GM06990 (cell line): Measurements from ENCODE around the gene BIRC3.

Experiments
- DNase-seq: peaks from one replicate; pipeline ENCODE4 v3.0.0-alpha.2; 2011; ENCODE audit not compliant: insufficient read length; ENCODE audit errors: extremely low read depth
- H3K27me3 ChIP-seq: replicated peaks from 2 replicates; pipeline ENCODE4 v1.6.0; 2011; ENCODE audit warnings: low read length; ENCODE audit not compliant: control insufficient read depth, insufficient read depth
- H3K36me3 ChIP-seq: 2 replicates; pipeline ENCODE4 v1.5.1; 2011; ENCODE audit warnings: low read length; ENCODE audit not compliant: control insufficient read depth, insufficient read depth
- H3K4me3 ChIP-seq: replicated peaks from 2 replicates; pipeline ENCODE4 v1.5.1; 2011; ENCODE audit warnings: low read depth, mild to moderate bottlenecking, control low read depth, low read length
- CTCF ChIP-seq: IDR thresholded peaks from 2 replicates; pipeline ENCODE4 v1.5.1; 2011; ENCODE audit warnings: low read length, control low read depth, mild to moderate bottlenecking, inconsistent platforms; ENCODE audit not compliant: insufficient read depth, poor library complexity, severe bottlenecking

The BIRC3 gene

GRCh38 chr11:102384419-102385079, 67.3 kb downstream of the BIRC3 start:
- peaks cover 6% of the 10 kb centered on the region for H3K36me3 ChIP-seq

GRCh38 chr11:102385085-102386007, 68.1 kb downstream of the BIRC3 start:
- Histone ChIP-seq H3K4me3 (no peak overlapping the region), H3K27me3 (no peaks in the 10 kb centered on the region), H3K36me3 (peaks cover 4% of the 10 kb centered on the region)
- DNase-seq = no peak
- TF ChIP-seq CTCF = no peak

More at GRCh38 chr11:102384419-102385079, 67.3 kb downstream of the BIRC3 start:
- no peak for TF ChIP-seq CTCF
- Histone ChIP-seq H3K4me3 (no peak overlapping the region), H3K27me3 (no peaks in the 10 kb centered on the region)
- DNase-seq = no peak

GRCh38 chr11:102386136-102386734, 69.0 kb downstream of the BIRC3 start:
- TF ChIP-seq CTCF = no peak
- Histone ChIP-seq H3K36me3 (peaks cover 3% of the 10 kb centered on the region), H3K27me3 (no peaks in the 10 kb centered on the region), H3K4me3 (no peak overlapping the region)
- DNase-seq = no peak

GRCh38 chr11:102387043-102387781, 69.9 kb downstream of the BIRC3 start:
- Histone ChIP-seq H3K27me3 (no peaks in the 10 kb centered on the region), H3K36me3 (peaks cover 7% of the 10 kb centered on the region), H3K4me3 (no peak overlapping the region)
- no peak for TF ChIP-seq CTCF
- no peak for DNase-seq
